Epithelial cell of prostate (primary cell): ENCODE results near the gene LYST.
A peak's percentile ranks its signal among the peaks of the same experiment; 100 is the strongest.

Experiments
- DNase-seq: peaks from one replicate; pipeline ENCODE4 v3.0.0-alpha.2; 2011; ENCODE audit warnings: low read depth, low spot score
- H3K27ac ChIP-seq: fragments of 450-650 bp; 2 replicates; pipeline ENCODE4 v1.5.1; 2017; ENCODE audit warnings: mild to moderate bottlenecking

LYST gene

GRCh38 chr1:235730007-235730406, 136.7 kb downstream of the LYST start:
- no peak for DNase-seq
- H3K27ac ChIP-seq = no peak overlapping the region

GRCh38 chr1:235726557-235726956, 140.1 kb downstream of the LYST start:
- no peak for DNase-seq
- H3K27ac ChIP-seq = no peak overlapping the region

- DNase-seq = no peak
- peak overlapping the region; percentile 19 for H3K27ac ChIP-seq
Observed at GRCh38 chr1:235725434-235725833, 141.3 kb downstream of the LYST start.

DNA sequence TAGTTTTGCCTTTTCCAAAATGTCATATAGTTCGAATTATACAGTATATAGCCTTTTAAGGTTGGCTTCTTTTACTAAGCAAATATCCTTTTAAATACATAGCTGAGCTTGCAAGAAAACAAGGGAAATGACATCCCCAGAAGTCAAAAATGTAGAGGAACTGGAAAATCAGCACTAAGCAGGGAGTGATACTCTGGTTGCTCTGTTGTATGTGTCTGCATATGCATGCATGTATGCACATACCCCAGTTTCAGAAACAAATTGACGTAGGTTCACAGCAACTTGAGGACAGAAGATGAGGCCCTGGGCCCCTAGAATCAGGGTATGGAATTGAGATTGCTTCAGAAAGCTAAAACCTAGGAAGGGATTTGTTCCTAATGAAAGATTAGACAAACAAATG, 142.0 kb downstream of the LYST start:
- H3K27ac ChIP-seq = peak overlapping the region; percentile 19
- DNase-seq = peak; percentile 50

DNA sequence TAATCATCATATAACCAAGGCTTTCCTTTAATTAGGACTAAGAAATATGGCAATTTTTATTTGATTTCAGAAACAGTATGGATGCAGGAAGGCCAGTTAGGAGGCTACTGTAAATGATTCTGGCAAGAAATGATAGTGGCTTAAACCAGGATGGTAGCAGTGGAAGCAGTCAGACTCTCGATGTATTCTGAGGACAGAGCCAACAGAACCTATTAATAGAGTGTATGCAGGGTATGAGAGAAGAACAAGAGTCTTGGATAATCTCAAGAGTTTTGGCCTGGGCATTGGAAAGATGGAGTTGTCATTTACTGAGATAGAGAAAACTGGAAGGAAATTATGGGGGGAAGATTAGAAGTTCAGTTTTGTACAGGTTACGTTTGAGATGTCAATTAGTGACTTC, 143.8 kb downstream of the LYST start:
- no peak for DNase-seq
- H3K27ac ChIP-seq = no peak overlapping the region

DNA sequence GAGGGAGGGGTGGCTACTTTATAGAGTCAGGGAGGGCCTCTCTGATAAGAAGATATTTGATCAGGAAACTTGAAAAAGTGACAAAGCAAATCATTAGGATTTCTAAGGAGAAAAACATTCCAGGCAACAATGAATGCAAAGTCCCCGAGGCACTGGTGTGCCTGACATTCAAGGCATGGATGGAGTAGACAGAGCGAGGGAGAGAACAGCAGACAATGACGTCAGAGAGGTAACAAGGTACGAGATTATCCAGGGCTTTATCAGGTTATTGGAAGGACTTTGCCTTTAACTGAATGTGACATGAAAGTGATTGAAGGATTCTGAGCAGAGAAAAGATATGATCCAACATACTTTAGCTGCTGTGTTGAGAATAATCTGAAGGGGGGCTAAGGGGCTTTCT, 144.7 kb downstream of the LYST start:
- no peak overlapping the region for H3K27ac ChIP-seq
- DNase-seq = no peak

- peak overlapping the region; percentile 43 for H3K27ac ChIP-seq
- peak; percentile 48 for DNase-seq
Observed at GRCh38 chr1:235720544-235720943, 146.2 kb downstream of the LYST start.

- no peak overlapping the region for H3K27ac ChIP-seq
Observed at GRCh38 chr1:235714205-235714897, 152.4 kb downstream of the LYST start.

DNA sequence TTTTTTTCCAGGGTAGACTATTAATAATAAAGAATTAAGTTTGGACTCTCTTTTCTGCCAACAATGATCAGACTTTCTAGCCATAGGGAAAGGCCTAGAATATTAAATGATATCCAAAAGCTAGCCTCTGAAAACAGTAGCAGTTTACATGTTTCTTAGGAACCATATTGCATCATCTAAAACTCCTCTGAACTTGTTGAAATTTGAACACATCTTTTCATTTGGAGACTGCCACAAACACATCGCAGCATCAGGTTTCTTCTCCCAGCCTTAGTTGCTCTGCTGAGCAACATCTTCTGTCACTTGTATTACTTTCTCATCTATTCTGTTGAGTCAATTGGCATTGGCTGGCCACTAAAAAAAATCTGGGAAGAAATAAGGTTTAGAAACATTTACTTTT, 153.9 kb downstream of the LYST start:
- no peak overlapping the region for H3K27ac ChIP-seq
- no peak for DNase-seq

More at GRCh38 chr1:235714205-235714897, 152.4 kb downstream of the LYST start:
- no peak for DNase-seq

DNA sequence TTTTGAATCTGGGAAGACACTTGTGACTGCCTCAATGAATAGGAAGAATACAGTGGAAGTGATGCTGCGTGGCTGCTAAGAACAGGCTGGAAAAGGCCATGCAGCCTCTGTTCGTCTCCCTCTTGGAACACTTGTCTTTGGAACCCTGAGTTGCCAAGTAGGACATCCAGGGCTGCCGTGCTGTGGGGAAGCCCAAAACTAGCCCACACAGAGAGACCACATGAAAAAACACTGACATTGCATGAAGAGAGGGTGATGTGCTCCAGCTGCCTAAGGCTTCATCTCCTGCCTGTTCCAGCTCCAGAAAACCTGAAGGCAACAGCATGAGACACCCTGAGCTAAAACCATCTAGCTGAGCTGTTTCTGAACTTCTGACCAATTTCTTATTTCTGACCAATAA, 156.0 kb downstream of the LYST start:
- H3K27ac ChIP-seq = peak overlapping the region; percentile 45

GRCh38 chr1:235709018-235709417, 157.7 kb downstream of the LYST start:
- peak overlapping the region; percentile 87 for H3K27ac ChIP-seq
- DNase-seq = no peak

More for the DNA sequence above, 156.0 kb downstream of the LYST start:
- DNase-seq = no peak

GRCh38 chr1:235708390-235708962, 158.2 kb downstream of the LYST start:
- DNase-seq = peak; percentile 81

DNA sequence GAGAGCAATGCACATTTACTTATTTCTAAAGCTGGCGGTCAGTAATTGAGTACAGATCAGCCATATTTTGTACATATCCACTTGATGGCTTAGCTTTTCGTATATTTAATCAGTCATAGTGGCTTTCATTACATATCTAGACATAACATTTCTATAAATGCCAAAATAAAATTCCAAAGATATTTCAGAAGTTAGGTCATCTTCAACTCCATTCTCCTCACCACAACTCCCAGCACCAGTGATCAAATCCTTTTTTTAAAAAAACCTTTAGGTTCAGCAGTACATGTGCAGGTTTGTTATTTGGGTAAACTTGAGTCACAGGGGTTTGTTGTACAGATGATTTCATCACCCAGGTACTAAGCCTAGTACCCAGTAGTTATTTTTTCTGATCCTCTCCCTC, 163.2 kb downstream of the LYST start:
- peak overlapping the region; percentile 87 for H3K27ac ChIP-seq
- peak; percentile 31 for DNase-seq

More at GRCh38 chr1:235708390-235708962, 158.2 kb downstream of the LYST start:
- H3K27ac ChIP-seq = peak overlapping the region; percentile 87

DNA sequence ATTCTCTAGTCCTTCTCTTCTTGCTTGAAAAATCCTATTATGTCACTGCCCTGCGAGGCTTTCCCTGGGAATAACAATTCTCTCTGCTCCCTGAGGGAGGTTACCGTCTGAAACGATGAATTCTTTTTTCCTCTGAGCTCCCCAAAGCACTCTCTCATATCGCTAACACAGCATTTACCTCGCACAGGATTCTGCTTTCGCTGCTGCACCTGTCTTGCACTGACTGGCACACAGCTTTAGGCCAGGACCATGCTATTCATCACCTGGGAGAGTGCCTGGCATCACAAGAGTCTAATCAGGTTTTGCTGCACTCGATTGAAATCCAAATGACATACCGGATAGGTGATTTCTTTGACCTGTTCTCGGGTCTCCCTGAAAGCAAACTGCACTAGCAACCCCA, 164.3 kb downstream of the LYST start:
- no peak overlapping the region for H3K27ac ChIP-seq
- DNase-seq = no peak

DNA sequence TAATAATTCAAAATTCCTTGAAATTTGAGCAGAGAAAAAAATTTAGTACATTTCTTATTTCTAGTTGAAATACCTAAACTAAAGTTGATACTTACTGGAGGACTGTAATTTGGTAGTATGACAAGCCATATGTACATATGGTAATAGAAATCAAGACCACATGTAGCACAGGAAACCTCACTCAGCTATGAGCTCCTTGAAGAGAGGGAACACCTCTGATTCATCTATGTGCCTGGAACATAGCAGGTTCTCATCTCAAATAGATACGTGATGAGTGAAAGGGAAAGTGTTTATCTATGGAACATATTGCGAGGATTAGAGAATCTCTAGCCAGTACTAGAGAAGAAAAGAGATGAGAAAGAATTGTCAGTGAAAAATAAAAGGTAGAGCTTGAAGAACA, 169.2 kb downstream of the LYST start:
- H3K27ac ChIP-seq = no peak overlapping the region
- no peak for DNase-seq

- no peak for DNase-seq
- no peak overlapping the region for H3K27ac ChIP-seq
Observed at GRCh38 chr1:235689356-235689755, 177.3 kb downstream of the LYST start.

- no peak for DNase-seq
- H3K27ac ChIP-seq = no peak overlapping the region
Observed at GRCh38 chr1:235688096-235688495, 178.6 kb downstream of the LYST start.

GRCh38 chr1:235683653-235684052, 183.1 kb downstream of the LYST start:
- H3K27ac ChIP-seq = no peak overlapping the region
- DNase-seq = no peak

- no peak for DNase-seq
- no peak overlapping the region for H3K27ac ChIP-seq
Observed at GRCh38 chr1:235682216-235682615, 184.5 kb downstream of the LYST start.

GRCh38 chr1:235679644-235680043, 187.1 kb downstream of the LYST start:
- DNase-seq = no peak
- H3K27ac ChIP-seq = no peak overlapping the region

DNA sequence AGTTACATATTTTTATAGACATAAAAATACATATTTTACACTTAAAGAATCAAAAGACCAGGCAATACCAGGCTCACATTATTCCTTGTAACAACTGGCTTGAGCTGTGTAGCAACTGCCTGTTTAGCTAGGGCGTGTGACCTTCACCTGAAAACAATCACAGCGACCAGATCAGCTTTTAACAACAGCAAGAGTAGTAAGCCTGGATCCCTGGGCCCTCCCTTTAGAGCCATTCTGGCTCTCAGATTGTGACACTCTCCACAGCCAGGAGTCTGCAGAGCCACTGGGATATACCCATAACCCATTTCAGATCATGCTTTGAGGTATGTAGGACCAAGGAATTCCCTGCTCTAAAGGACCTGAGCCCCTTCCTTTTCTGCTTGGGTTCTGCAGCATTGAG, 187.7 kb downstream of the LYST start:
- DNase-seq = no peak
- no peak overlapping the region for H3K27ac ChIP-seq
